DMS153 (cell line): ENCODE results near the gene ZSWIM5.
"Not testable (repeated sequence)": the region's sequence is repeated elsewhere in the genome, so short reads cannot be mapped to it uniquely, and the experiment has no call there.

ENCODE experiments used
- DNase-seq: peaks from one replicate; lab custom pipeline; 2025; lab: John Stamatoyannopoulos, UW

Gene ZSWIM5

DNA sequence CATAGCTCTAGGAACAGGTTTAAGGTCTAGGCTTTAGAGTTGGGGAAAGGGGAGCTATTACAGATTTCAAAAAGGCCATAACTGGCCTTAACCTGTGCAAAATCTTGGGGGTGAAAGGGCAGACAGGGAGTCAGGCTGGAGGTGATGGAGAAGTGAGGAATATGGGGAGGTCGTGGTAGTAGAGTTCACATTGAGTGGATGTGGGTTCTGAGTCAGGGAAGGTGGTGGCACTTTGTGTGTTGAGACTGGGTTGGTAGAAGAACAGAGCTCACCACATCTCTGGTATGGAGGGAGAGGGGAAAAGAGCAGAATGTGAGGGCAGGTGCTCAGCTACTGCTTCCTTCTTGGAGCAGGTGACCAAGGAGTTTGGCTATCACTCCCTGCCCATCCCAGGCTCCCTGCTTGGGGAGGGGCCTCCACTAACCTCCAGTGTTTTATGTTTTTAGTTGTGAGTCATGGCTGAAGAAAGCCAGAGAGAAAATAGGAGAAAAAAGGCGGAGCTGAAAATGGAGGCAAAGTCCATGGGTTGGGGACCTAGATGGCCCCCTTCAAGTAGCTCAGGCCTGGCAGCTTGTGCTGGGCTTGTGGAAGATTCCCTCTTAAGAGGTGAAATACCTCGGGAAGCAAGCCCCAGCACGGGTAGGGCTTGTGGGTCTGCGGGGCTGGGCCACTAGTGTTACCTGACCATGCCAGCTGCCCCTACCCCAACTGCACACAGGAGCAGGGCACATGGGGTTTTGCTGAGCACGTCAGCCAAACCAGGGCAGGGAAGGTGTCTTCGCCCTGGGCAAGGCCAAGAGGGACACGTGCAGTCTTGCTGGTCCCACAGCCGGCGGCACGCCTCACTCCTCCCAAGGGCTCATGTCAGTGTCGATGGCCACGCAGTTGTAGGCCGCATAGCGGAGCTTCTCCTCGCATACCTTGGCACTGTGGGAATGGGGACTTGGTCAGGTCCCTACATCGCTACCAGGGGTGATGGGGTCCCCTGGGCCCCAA, 203.5 kb downstream of the ZSWIM5 start:
- no peak for DNase-seq

DNA sequence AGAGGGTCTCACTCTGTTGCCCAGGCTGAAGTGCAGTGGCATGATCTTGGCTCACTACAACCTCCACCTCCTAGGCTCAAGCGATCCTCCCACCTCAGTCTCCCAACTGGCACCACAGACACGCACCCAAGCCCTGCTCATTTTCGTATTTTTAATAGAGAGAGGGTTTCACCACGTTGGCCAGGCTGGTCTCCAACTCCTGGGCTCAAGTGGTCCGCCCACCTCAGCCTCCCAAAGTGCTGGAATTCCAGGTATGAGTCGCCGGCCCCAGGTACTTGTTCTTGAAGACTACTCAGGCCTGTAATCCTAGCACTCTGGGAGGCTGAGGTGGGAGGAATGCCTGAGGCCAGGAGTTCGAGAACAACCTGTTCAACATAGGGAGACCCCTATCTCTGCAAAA, 204.8 kb downstream of the ZSWIM5 start:
- not testable (repeated sequence) for DNase-seq

DNA sequence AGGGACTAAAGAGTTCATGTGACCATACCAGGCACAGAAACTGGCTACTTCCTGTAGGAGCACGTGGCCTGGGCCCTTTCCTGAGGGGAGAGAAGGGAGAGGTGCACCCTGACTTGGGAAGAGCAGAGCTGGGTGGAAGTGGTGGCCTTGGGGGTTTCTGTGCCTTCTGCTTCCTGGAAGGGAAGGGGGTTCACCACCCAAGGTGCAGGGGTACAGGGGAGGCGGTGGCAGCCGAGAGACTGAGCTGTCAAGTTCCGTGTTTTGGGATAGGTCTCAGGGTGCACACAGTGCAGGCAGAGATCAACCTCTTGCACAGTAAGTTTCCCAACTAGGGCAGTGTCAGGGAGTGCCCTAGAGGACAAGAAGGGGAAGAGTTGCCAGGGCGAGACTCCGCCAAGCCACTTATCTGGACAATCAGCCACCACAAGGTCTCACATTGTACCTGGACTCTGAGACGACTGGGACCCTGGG, 205.4 kb downstream of the ZSWIM5 start:
- no peak for DNase-seq

DNA sequence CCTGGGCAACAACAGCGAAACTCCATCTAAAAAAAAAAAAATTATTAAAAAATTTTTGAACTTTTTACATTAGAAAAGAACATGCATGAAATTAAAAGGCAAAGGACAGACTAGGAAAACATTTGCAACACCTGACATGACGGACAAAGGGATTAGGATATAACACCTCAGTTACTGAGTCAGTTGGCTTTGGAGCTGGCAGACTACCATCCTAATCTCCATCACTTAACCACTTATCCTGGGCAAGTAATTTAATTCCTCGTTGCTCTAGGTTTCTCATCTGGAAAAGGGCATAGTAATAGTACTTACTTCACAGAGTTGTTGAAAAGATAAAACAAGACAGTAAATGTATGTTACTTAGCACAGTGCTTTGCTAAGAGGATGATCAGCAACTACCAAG, 207.2 kb downstream of the ZSWIM5 start:
- DNase-seq = no peak

DNA sequence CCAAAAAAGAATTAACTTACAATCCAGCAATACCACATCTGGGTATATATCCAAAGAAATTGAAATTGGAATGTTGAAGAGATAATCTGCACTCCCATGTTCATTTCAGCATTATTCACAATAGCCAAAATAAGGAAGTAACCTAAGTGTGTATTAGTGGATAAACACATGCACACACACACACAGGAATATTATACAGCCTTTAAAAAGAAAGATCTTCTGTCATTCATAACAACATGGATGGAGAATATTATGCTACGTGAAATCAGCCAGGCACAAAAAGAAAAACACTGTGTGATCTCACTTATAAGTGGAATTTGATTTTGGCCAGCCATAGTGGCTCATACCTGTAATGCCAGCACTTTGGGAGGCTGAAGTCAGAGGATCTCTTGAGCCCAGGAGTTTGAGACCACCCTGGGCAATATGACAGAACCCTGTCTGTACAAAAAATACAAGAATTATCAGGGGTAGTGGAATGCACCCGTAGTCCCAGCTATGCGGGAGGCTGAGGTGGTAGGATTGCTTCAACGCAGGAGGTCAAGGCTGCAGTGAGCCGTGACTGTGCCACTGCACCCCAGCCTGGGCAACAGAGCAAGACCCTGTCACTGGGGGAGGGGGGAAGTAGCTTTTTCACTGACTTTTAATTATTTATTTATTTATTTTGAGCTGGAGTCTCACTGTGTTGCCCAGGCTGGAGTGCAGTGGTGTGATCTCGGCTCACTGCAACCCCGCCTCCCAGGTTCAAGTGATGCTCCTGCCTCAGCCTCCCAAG, 210.8 kb downstream of the ZSWIM5 start:
- DNase-seq = no peak

DNA sequence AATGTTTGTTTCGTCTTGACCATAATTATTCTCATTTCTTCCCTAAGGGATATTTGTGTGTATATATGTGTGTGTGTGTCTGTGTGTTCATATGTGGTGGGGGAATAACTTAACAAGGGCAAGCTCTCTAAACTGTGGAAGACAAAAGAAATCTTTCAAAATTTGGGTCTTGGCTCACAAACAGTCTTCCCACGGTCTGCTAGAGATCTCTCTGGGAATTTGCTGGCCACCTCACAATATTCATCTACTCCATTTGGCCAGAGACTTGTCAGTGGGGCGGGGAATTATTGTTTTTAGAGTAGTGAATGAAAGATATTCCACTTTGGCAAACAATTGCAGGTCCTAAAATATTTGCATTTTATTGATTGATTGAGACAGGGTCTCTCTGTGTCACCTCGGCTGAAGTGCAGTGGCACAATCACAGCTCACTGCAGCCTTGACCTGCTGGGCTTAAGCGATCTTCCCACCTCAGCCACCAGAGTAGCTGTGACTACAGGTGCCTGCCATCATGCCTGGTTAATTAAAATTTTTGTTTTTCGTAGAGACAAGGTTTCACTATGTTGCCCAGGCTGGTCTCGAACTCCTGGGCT, 212.0 kb downstream of the ZSWIM5 start:
- DNase-seq = no peak

DNA sequence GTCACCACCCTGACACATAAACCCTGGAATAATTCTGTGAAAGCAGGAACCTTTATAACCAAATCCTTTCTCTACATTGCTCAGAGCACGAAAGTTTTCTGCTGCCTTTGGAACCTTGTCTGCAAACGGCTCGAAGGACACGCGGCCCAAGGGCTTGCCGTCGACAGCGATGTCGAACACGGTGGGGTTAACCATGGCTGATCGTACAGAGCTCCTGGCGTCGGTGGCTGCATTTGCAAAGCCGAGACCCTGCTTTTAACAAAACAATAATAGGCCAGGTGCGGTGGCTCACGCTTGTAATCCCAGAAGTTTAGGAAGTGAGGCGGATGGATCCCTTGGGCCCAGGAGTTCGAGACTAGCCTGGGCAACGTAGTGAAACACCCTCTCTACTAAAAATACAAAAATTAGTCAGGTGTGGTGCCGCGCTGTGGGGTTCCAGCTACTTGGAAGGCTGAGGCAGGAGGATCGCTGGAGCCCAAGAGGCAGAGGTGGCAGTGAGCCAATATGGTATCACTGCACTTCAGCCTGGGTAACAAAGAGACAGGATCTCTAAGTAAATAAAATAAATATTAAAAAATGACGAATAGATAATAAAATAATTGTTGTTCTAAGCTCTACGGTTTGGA, 217.8 kb downstream of the ZSWIM5 start:
- DNase-seq = no peak

DNA sequence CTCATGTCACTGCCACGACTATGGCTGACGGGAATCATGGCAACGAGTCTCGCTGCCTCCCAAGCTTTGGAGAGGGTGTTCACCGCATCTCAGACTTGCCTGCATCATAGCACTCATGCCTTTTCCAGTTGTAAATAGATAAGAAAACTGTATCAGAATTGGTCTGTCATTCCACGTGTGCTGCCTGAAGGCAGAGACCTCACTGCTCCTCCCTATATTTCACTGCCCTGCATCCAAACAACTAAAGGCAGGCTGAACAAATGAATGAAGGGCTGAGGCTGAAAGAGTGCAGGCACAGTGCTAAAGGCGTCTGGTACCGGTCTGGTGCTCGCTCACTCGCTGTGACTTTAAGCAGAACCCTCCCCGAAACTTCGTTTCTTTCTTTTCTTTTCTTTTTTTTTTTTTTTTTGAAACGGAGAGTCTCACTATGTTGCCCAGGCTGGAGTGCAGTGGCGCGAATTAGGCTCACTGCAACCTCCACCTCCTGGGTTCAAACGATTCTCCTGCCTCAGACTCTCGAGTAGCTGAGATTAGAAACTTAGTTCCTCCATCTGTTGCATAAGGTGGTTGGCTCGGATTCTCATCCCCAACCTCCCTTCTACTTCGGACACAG, 220.6 kb downstream of the ZSWIM5 start:
- DNase-seq = no peak

DNA sequence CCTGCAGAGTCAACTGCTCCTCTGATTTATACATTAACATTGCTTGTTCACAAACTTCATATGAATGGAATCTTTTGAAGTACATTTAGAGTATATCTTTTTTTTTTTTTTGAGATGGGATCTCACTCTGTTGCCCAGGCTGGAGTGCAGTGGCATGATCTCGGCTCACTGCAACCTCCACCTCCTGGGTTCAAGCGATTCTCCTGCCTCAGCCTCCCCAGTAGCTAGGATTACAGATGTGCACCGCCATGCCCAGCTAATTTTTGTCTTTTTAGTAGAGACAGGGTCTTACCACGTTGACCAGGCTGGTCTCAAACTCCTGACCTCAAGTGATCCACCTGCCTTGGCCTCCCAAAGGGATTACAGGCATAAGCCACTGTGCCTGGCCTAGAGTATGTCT, 229.0 kb downstream of the ZSWIM5 start:
- DNase-seq = not testable (repeated sequence)

DNA sequence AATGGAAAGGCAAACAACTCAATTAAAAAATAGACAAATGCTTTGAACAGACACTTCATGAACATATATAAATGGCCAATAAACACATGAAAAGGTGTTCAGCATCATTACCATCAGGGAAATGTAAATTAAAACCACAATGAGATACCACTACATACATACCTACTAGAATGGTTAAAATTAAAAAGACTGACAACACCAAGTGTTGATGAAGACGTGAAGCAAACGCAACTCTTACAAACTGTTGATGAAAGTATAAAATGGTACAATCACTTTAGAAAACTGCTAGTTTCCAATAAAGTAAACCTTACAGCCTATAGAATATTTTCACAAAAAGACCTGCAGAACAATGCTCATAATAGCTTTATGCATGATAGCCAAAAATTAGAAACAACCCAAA, 230.2 kb downstream of the ZSWIM5 start:
- DNase-seq = no peak

DNA sequence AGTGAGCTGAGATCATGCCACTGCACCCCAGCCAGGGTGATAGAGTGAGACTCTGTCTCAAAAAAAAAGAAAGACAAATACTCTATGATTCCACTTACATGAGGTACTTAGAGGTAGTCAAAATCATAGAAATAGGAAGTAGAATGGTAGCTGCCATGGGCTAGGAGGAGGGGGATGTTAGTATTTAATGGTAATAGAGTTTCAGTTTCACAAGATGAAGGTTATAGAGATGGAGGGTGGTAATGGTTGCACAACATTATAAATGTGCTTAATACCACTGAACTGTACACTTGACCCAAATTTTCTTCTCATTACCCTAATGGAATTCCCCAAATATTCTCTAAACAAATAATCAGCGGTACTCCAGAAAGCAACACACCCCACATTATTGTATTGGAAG, 232.8 kb downstream of the ZSWIM5 start:
- DNase-seq = no peak

DNA sequence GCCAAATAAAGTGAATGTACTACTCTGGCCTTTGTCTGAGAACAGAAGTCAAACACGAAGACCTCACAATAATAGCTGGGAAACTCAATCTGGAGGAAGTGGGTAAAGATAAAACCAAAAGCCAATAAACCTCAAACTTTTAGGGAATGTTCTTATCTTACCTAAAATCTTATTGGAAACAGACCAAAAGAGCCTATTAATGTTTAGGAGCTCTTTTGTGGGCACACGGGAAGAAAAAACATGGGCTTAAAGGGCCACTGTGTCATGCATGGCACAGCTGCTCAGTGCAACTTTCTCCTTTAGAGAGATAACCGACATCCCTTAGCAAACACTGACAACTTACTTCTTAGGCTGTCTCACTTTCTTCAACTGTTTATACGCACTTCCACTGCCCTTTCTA, 236.1 kb downstream of the ZSWIM5 start:
- DNase-seq = no peak
